Measurements from ENCODE around the gene COQ6. TPM values are rescaled to one million over a fixed set of nuclear protein-coding genes. Genes with fewer than 3 reads are reported as not detected.

Gene COQ6
- total and polyA plus RNA-seq, 2 of the 8 experiments (the other 6 are each of a cell fraction or from before 2014, with no cell fraction given), result 9.5 to 15.5 TPM

DNA sequence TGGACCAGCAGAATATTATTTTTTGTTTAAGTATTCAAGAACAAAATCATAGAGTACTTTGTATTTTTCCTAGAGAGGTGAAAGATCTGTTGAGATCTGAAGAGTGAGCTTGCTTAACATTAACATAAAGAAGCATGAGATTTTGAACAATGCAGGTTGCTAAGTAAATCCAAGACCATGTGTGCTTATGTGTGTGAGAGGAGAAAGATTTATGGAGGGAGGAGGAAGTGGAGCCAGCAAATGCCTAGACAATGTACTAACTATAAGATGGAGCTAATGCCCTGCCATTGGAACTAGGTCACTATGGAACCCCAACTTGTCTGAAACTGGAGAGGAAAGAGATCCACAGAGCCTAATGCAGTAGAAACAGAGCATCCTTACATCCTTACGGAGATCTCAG, 13.6 kb upstream of the COQ6 start:
- H4K20me1 ChIP-seq (replicated peaks in 1 of 2; ENCODE audit: control insufficient read depth in 1 of 2, insufficient read depth in 2 of 2, low read length in 2 of 2), result no peaks in the 10 kb centered on the region
- 89% methylated on average over 1 of the region's 1 CpG; no CpG with 5 or more reads in 1 of the 2 experiments for WGBS, 2 experiments (ENCODE audit: extremely low coverage in 1 of 2, insufficient coverage in 1 of 2, insufficient read length in 1 of 2, insufficient replicate concordance in 2 of 2, low coverage in 1 of 2, low lambda C conversion rate in 2 of 2, missing lambda C conversion rate in 1 of 2)
- H3K4me2 ChIP-seq (ENCODE audit: insufficient read depth in 1 of 2, low read depth in 2 of 2, low read length in 2 of 2), result no peak overlapping the region
- H3K36me3 ChIP-seq (ENCODE audit: control insufficient read depth in 2 of 4, insufficient read depth in 4 of 4, low read length in 3 of 4), result peaks cover 0 to 10% (median 4%) of the 10 kb centered on the region in 4 experiments; a peak in 7 of 8 replicates
- no peak overlapping the region for H2BK12ac ChIP-seq (ENCODE audit: low read depth, low read length)
- DNase-seq (ENCODE audit: low read depth in 1 of 2, low spot score in 2 of 2), result no peak
- no peak overlapping the region for H3K23ac ChIP-seq (ENCODE audit: insufficient read length)
- no peaks in the 10 kb centered on the region for H3K4me1 ChIP-seq (replicated peaks in 1 of 4; ENCODE audit: control insufficient read depth in 3 of 4, insufficient read depth in 4 of 4, low read length in 3 of 4)
- no peak overlapping the region for H3K18ac ChIP-seq (ENCODE audit: extremely low read depth, low read length)
- H3K4ac ChIP-seq (replicated peaks; ENCODE audit: insufficient read length, low read depth, low read length), result no peak overlapping the region
- no peak overlapping the region for H4K8ac ChIP-seq (ENCODE audit: extremely low read depth, insufficient read depth, low read length)
- H3K27me3 ChIP-seq (replicated peaks in 1 of 4; ENCODE audit: control insufficient read depth in 3 of 4, extremely low read depth in 1 of 4, insufficient read depth in 3 of 4, low read length in 3 of 4), result no peaks in the 10 kb centered on the region
- no peak overlapping the region for H2BK15ac ChIP-seq (ENCODE audit: low read length)
- ChIA-PET CTCF (ENCODE audit: partially characterized antibody) (interaction anchor here (0.7 to 2.2 kb wide), 8 partner anchors 7 to 207 kb away, joined by 3 to 12 read pairs (median 4); no protein-coding TSS in a partner anchor), POLR2A (ENCODE audit: partially characterized antibody) (interaction anchor here (1.3 to 1.4 kb wide), 2 partner anchors 11 to 13 kb away, joined by 3 to 7 read pairs; partner anchors contain the start of genes COQ6 and FAM161B)
- no peak overlapping the region for H2BK5ac ChIP-seq (ENCODE audit: low read depth, low read length)
- H3K9ac ChIP-seq (replicated peaks in 1 of 4; ENCODE audit: extremely low read depth in 1 of 4, low read depth in 3 of 4, low read length in 3 of 4), result no peak overlapping the region
- H2AFZ ChIP-seq (ENCODE audit: low read length), result no peak overlapping the region
- no peaks in the 10 kb centered on the region for H3K79me2 ChIP-seq (ENCODE audit: control insufficient read depth in 1 of 2, insufficient read depth in 2 of 2, low read length in 2 of 2)
- H3K27ac ChIP-seq (ENCODE audit: low read depth, low read length), result no peak overlapping the region
- no peak overlapping the region for H2BK120ac ChIP-seq (replicated peaks; ENCODE audit: low read depth, low read length)
- no peak overlapping the region for H2BK20ac ChIP-seq (ENCODE audit: low read length)
- H3K56ac ChIP-seq (replicated peaks; ENCODE audit: insufficient read length, low read depth, low read length), result no peak overlapping the region
- no peaks in the 10 kb centered on the region for H3K79me1 ChIP-seq (ENCODE audit: low read depth, low read length)
- FAIRE-seq, result no peak
- H2AK5ac ChIP-seq (ENCODE audit: low read depth, low read length), result no peak overlapping the region
- no peaks in the 10 kb centered on the region for H3K23me2 ChIP-seq (ENCODE audit: low read depth, low read length)
- H4K5ac ChIP-seq (ENCODE audit: insufficient read length, low read depth, low read length), result no peak overlapping the region
- no peak overlapping the region for H3K4me3 ChIP-seq (ENCODE audit: extremely low read depth in 1 of 4, insufficient read depth in 2 of 4, low read depth in 3 of 4, low read length in 4 of 4)
- H3K14ac ChIP-seq (ENCODE audit: insufficient read length), result no peak overlapping the region
- H3K9me3 ChIP-seq (ENCODE audit: insufficient read depth in 2 of 2, low read depth in 1 of 2, low read length in 1 of 2), result no peaks in the 10 kb centered on the region
- H4K91ac ChIP-seq (replicated peaks; ENCODE audit: insufficient read length, low read length), result no peak overlapping the region
- no peak for TF ChIP-seq KDM5A (IDR thresholded peaks at IDR 0.05; ENCODE audit: low read length)
